ENCODE results near the gene TXNDC12. TPM values are rescaled to one million over a fixed set of nuclear protein-coding genes. Genes with fewer than 3 reads are reported as not detected.
A peak's percentile ranks its signal among the peaks of the same experiment; 100 is the strongest.
"Not testable (repeated sequence)": the region's sequence is repeated elsewhere in the genome, so short reads cannot be mapped to it uniquely, and the experiment has no call there.

TXNDC12 gene
- total and polyA plus RNA-seq, 12 donors: 14.5 to 74.8 (median 48.2) TPM

GRCh38 chr1:52096216-52096615, 41.2 kb upstream of the TXNDC12 start:
- intact Hi-C loops (cut with DNase I): no loop called here
- Histone ChIP-seq H3K4me1 (replicated peaks in 1 of 2) (no peaks in the 10 kb centered on the region), H3K27me3 (no peaks in the 10 kb centered on the region), H3K4me3 (no peak overlapping the region), H3K36me3 (replicated peaks in 1 of 2) (no peaks in the 10 kb centered on the region), H3K27ac (no peak overlapping the region), H3K9me3 (replicated peaks in 1 of 3) (no peaks in the 10 kb centered on the region)
- no peak for DNase-seq
- TF ChIP-seq POLR2A (IDR thresholded peaks at IDR 0.05): no peak
- TF ChIP-seq, protein P1, sequence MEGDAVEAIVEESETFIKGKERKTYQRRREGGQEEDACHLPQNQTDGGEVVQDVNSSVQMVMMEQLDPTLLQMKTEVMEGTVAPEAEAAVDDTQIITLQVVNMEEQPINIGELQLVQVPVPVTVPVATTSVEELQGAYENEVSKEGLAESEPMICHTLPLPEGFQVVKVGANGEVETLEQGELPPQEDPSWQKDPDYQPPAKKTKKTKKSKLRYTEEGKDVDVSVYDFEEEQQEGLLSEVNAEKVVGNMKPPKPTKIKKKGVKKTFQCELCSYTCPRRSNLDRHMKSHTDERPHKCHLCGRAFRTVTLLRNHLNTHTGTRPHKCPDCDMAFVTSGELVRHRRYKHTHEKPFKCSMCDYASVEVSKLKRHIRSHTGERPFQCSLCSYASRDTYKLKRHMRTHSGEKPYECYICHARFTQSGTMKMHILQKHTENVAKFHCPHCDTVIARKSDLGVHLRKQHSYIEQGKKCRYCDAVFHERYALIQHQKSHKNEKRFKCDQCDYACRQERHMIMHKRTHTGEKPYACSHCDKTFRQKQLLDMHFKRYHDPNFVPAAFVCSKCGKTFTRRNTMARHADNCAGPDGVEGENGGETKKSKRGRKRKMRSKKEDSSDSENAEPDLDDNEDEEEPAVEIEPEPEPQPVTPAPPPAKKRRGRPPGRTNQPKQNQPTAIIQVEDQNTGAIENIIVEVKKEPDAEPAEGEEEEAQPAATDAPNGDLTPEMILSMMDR (IDR thresholded peaks at IDR 0.05): no peak
- 64 to 72% (median 68%) methylated on average over 8 of the region's 8 CpGs for WGBS, 4 donors

DNA sequence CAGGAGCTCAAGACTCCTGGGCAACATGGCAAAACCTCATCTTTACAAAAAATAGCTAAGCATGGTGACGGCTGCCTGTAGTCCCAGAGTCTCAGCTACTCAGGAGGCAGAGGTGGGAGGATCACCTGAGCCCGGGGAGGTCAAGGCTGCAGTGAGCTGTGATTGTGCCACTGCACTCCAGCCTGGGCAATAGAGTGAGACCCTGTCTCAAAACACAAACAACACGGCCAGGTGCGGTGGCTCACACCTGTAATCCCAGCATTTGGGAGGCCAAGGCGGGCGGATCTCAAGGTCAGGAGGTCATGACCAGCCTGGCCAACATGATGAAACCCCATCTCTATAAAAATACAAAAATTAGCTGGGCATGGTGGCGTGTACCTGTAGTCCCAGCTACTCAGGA, 39.3 kb upstream of the TXNDC12 start:
- H3K27me3 ChIP-seq; H3K9me3 ChIP-seq (replicated peaks in 1 of 3); H3K4me1 ChIP-seq (replicated peaks in 1 of 2); H3K4me3 ChIP-seq; H3K36me3 ChIP-seq (replicated peaks in 1 of 2); intact Hi-C loops (cut with DNase I); H3K27ac ChIP-seq: not testable (repeated sequence)
- DNase-seq: peak in 1 of 7 donors; percentile 51
- WGBS, 4 donors: 75 to 87% (median 81%) methylated on average over 7 of the region's 7 CpGs

DNA sequence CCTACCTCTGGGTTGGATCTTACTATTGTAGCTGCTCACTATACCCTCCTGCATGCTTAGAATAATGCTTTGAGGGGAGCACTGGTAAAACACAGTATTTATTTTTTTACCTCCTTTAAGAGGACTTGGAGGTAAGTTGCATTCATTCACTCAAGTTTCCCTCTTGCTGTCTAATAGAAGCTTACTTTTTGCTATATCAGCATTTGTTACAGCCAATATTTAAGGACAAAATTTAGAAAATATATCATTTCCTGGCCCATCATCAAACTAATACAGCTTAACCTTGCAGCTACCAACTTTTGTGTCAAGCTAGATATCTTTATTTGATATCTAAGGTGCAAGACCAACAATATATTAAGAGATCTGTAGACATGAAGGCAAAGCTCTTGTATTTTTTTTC, 32.9 kb upstream of the TXNDC12 start:
- H3K4me3 ChIP-seq; DNase-seq; intact Hi-C loops (cut with DNase I); H3K27me3 ChIP-seq; H3K9me3 ChIP-seq (replicated peaks in 1 of 3); H3K27ac ChIP-seq; H3K4me1 ChIP-seq (replicated peaks in 1 of 2): not testable (repeated sequence)
- H3K36me3 ChIP-seq (replicated peaks in 1 of 2): peaks cover 0 to 22% of the 10 kb centered on the region in 2 donors

DNA sequence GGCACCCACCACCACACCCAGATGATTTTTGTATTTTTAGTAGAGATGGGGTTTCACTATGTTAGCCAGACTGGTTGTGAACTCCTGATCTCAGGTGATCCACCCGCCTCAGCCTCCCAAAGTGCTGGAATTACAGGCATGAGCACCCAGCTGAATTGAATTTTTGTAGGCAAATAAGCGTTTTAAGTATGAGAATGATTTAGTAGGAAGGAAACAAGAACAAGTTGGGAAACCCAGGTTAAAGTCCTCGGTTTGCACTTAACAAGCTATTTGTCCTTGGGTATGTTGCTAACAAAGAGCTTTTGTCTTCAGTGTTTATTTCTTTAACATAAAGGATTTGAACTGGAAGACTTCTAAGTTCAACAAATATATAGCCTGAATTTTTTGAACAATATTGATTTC, 25.0 kb upstream of the TXNDC12 start:
- 62 to 72% (median 65%) methylated on average over 3 of the region's 3 CpGs for WGBS, 4 donors
- intact Hi-C loops (cut with DNase I): no loop called here

DNA sequence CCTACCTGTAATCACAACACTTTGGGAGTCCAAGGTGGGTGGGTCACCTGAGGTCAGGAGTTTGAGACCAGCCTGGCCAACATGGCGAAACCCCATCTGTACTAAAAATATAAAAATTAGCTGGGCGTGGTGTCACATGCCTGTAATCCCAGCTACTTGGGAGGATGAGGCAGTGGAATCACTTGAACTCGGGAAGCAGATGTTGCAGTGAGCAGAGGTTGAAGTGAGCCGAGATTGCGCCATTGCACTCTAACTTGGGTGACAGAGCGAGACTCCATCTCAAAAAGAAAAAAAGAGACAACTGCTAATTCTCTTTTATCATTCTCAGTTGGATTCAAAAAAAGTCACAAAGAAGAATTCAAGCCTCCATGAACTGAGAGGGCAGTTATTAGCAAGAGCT, 22.3 kb upstream of the TXNDC12 start:
- intact Hi-C loops (cut with DNase I); H3K36me3 ChIP-seq (replicated peaks in 1 of 2): not testable (repeated sequence)

More for the DNA sequence above, 25.0 kb upstream of the TXNDC12 start:
- peaks cover 0 to 9% of the 10 kb centered on the region in 2 donors for H3K36me3 ChIP-seq (replicated peaks in 1 of 2)
- no peak for DNase-seq
- H3K27me3 ChIP-seq: no peaks in the 10 kb centered on the region
- peaks cover 0 to 3% of the 10 kb centered on the region in 2 donors for H3K4me1 ChIP-seq (replicated peaks in 1 of 2)
- H3K9me3 ChIP-seq (replicated peaks in 1 of 3): no peaks in the 10 kb centered on the region
- H3K27ac ChIP-seq: no peak overlapping the region
- no peak overlapping the region for H3K4me3 ChIP-seq
- no peak for TF ChIP-seq POLR2A (IDR thresholded peaks at IDR 0.05)
- TF ChIP-seq, protein P1 (IDR thresholded peaks at IDR 0.05): no peak

GRCh38 chr1:52072291-52072690, 17.3 kb upstream of the TXNDC12 start:
- intact Hi-C loops (cut with DNase I): no loop called here
- 78 to 96% (median 80%) methylated on average over 5 to 6 of the region's 6 CpGs for WGBS, 4 donors
- Histone ChIP-seq H3K4me3 (no peak overlapping the region), H3K9me3 (replicated peaks in 1 of 3) (no peaks in the 10 kb centered on the region), H3K4me1 (replicated peaks in 1 of 2) (peaks cover 0 to 13% of the 10 kb centered on the region in 2 donors), H3K27ac (no peak overlapping the region), H3K36me3 (replicated peaks in 1 of 2) (peaks cover 0 to 16% of the 10 kb centered on the region in 2 donors), H3K27me3 (no peaks in the 10 kb centered on the region)
- DNase-seq: no peak
- no peak for TF ChIP-seq POLR2A (IDR thresholded peaks at IDR 0.05)
- TF ChIP-seq, protein P1 (IDR thresholded peaks at IDR 0.05): no peak

More for the DNA sequence above, 22.3 kb upstream of the TXNDC12 start:
- not testable (repeated sequence) for DNase-seq; H3K27ac ChIP-seq; H3K4me3 ChIP-seq; H3K4me1 ChIP-seq (replicated peaks in 1 of 2); H3K27me3 ChIP-seq; H3K9me3 ChIP-seq (replicated peaks in 1 of 3)
- WGBS, 4 donors: 92 to 95% (median 93%) methylated on average over 6 of the region's 6 CpGs

All from adrenal gland (tissue), 12 donors.